Measurements from ENCODE around the gene ACTG1.

- TF ChIP-seq CTCF (IDR thresholded peaks at IDR 0.05) (no peak), POLR2A (IDR thresholded peaks at IDR 0.05) (no peak)
Measured at GRCh38 chr17:81524865-81525159, 12.2 kb upstream of the ACTG1 start.

Data from uterus (tissue), 2 donors.